HG03135 (cell line): Measurements from ENCODE around the gene VWA2.

Experiments
- ATAC-seq: cut with Tn5 transposase; IDR thresholded peaks from one replicate; pipeline ENCODE4 v1.9.1; 2021; ENCODE audit warnings: mild to moderate bottlenecking, moderate library complexity; ENCODE audit not compliant: unreplicated experiment

The VWA2 gene

DNA sequence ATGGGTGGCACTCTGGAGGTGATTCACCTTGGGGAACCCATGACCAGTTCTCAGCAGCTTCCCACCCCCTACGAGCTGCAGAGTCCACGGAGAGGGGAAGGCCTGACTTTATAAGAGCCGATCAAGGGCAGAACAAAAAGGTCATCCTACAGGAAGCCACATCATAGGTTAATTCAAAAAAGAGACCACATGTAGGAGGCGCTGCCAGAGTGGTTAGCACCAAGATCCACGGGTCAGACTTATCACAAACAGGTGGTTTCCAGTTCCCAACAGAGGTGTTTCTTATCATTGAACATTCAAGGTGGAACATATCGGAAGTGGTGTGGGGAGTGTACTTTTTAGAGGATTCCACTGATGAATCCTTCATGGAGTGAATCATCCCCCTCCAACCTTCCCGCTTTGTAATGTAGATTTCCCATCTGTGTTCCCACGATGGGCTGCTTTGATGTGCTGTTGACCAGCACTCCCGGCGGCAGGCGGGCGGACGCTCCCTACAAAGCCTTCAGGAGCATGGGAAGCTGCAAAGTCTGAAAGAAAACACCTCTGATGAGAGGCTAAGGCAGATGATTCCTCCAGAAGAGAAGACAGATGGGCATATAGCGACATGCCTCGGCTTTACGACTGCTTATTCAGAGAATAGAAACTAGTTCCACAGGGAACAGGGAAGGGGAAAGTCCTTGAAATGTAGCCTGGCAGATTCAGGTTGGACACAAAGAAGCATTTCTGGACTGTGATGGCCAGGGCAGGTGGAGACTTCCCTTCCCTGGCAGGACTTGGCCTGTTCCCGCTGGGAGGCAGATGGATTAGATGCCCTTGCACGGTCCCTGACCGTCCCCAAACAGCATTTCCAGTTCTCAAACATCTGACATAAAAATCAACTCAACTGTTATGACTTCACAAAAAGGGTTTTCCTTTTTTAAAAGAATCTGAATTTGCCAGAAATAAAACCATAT, 98.7 kb downstream of the VWA2 start:
- no peak for ATAC-seq

DNA sequence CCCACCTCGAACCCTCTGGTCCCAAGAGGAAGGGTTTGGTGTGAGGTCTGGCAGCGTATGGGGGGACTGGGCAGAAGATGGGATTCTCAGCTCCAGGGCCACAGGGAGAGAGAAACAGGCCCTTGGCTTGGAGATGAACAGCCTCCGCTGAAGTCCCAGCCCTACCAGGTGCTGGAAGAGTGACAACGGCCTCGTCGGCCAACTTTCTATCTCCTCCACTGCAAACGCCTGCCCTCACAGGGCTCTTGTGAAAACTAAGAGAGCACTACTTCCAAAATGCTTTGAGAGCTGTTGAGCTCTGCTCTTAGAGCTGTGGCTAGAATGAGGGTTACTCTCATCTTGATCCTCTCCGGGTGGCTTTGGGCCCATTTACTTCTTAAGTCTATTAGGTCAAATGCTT, 101.8 kb downstream of the VWA2 start:
- no peak for ATAC-seq
